Colonic mucosa (tissue), 4 donors: ENCODE measurements around the gene ZDHHC14. TPM values are rescaled to one million over a fixed set of nuclear protein-coding genes. Genes with fewer than 3 reads are reported as not detected.

ENCODE experiments used
- DNase-seq: peaks from one replicate; pipeline ENCODE4 v3.0.0-alpha.2; 2020
- H3K27ac ChIP-seq: fragments of 200-600 bp; one replicate; pipeline ENCODE4 v1.8.0; 2021
- H3K27me3 ChIP-seq: fragments of 200-600 bp; one replicate; pipeline ENCODE4 v1.8.0; 2021
- H3K36me3 ChIP-seq: fragments of 200-600 bp; one replicate; pipeline ENCODE4 v1.8.0; 2021
- H3K4me1 ChIP-seq: fragments of 200-600 bp; one replicate; pipeline ENCODE4 v1.8.0; 2021; ENCODE audit warnings: mild to moderate bottlenecking
- H3K4me3 ChIP-seq: fragments of 200-600 bp; one replicate; pipeline ENCODE4 v1.8.0; 2021
- H3K9ac ChIP-seq, 2 donors: one replicate each; pipeline ENCODE4 v1.7.0; 2013; ENCODE audit warnings: control low read depth in 2 of 2, low read depth in 2 of 2, low read length in 2 of 2
- H3K9me3 ChIP-seq: fragments of 200-600 bp; one replicate; pipeline ENCODE4 v1.8.0; 2021
- CTCF ChIP-seq: fragments of 200-600 bp; IDR thresholded peaks from one replicate; pipeline ENCODE4 v1.8.0; 2022; ENCODE audit warnings: antibody characterized with exemption, mild to moderate bottlenecking
- intact Hi-C: fragments of 100-400 bp; cut with DNase I; formaldehyde crosslinking; loops from one replicate; pipeline ENCODE4 v1.14.1; 2022
- total RNA-seq, 2 donors: library from RNA; stranded (reverse); fragmentation: NEBNext Ultra II Directional in 1 of 2; extraction: Animal tissue kit (Norgen Biotek cat#: 25700) in 1 of 2; gene quantifications; one replicate each; pipeline ENCODE4 v1.2.1, GENCODE V29; 2021
- donor health status: healthy.
- donor health status: DM: no; HTN: no; CAD: no.
- donor health status: DM: no; HTN: no; CAD: no.

Gene ZDHHC14
- total RNA-seq, 2 donors from 2014 or later: 8.4 to 11.4 TPM

DNA sequence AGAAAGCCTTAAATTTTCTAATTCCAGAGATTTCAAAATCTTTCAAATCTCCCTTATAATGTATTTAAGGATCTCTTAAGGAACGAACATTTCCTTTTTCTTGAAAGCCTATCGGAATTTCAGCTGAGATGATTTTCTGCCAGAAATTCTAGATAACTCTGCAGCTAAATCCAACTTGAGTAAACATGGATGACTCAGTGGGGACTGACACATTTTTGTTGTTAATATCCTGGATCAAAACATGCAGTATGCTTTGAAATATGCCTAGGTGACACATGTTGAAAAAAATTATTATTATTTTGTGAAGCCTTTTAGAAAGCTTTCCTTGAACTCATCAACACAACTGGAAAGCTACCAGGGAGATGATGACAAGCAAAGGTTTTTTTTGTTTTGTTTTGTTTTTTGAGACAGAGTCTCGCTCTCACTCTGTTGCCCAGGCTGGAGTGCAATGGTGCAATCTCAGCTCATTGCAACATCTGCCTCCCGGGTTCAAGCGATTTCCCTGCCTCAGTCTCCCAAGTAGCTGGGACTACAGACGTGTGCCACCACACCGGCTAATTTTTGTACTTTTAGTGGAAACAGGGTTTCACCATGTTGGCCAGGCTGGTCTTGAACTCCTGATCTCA is 302.0 kb downstream of the ZDHHC14 start:
- no peak for DNase-seq
- no peaks in the 10 kb centered on the region for H3K9me3 ChIP-seq
- H3K4me3 ChIP-seq: no peak overlapping the region
- intact Hi-C loops: no loop called here
- H3K27me3 ChIP-seq: no peaks in the 10 kb centered on the region
- no peak overlapping the region for H3K9ac ChIP-seq
- H3K36me3 ChIP-seq: no peaks in the 10 kb centered on the region
- no peaks in the 10 kb centered on the region for H3K4me1 ChIP-seq
- H3K27ac ChIP-seq: no peak overlapping the region
- TF ChIP-seq CTCF: no peak

GRCh38 chr6:157683707-157684106 is 302.7 kb downstream of the ZDHHC14 start:
- Histone ChIP-seq H3K27ac (no peak overlapping the region), H3K27me3 (no peaks in the 10 kb centered on the region), H3K4me3 (no peak overlapping the region), H3K4me1 (no peaks in the 10 kb centered on the region), H3K9me3 (no peaks in the 10 kb centered on the region), H3K9ac (no peak overlapping the region), H3K36me3 (no peaks in the 10 kb centered on the region)
- TF ChIP-seq CTCF: no peak
- no peak for DNase-seq
- intact Hi-C loops: no loop called here

DNA sequence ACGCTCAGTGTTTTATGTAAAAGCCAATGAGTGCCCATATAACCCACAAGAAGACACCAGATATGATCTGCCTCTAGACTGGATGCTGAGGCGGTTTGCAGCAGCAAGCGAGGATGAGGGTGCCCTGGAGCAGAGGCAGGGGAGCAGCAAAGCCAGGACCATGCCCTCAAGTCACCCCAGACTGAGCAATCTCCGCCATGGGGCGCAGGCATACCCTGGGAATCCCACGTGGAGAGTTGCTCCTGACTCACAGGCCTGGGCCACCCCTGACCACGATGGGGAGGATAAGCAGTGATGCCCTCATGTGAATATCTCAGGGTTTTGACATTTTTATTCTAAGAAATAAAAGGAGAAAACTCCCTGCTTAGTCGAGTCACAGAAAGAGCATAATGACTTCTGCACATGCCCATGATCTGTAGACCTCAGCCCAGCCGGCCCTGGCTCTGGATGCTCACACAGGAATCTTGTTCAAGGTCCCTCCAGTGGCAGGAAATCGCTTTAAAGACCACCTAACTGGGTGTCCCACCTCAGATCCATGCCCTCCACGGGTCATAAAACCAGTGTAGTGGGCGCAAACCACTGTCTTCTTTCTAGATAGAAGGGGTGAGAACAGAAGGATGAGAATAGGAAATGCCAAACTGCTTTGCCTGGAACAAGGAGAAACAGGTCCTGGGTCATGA is 303.8 kb downstream of the ZDHHC14 start:
- no peak for TF ChIP-seq CTCF
- Histone ChIP-seq H3K36me3 (no peaks in the 10 kb centered on the region), H3K4me1 (no peaks in the 10 kb centered on the region), H3K27me3 (no peaks in the 10 kb centered on the region), H3K9me3 (no peaks in the 10 kb centered on the region), H3K9ac (no peak overlapping the region), H3K4me3 (no peak overlapping the region), H3K27ac (no peak overlapping the region)
- no peak for DNase-seq
- intact Hi-C loops: no loop called here

DNA sequence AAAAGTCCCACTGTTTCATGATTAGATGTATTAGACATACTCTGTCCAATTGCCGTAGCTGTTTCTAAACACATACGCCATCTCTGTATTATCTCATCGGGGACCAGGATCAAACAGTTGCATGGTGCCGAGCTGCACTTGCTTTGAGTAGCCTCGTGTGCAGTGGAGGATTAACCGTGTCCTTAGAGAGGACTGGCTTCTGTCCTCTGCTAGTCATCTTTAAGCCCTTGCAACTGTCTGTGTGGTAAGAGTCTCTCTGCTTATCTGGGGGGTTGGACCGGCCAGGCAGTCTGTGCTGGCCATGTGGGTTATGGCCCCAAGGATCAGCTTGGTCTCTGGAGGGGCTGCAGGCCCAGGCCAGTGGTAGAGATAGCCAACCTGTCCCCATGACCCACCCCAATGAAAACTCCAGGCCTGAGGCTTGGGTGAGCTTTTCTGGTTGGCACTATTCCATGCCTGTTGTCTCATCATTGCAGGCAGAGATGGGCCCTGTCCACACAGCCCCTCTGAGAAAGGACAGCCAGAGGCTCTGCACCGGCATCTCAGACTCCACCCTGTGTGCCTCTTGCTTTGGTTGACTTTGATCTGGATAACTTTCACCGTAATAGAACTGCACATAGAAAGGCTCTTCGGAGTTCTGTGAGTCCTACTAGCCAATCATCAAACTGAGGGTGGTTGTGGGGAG is 304.7 kb downstream of the ZDHHC14 start:
- DNase-seq: no peak
- TF ChIP-seq CTCF: no peak
- no peaks in the 10 kb centered on the region for H3K4me1 ChIP-seq
- H3K4me3 ChIP-seq: no peak overlapping the region
- H3K27me3 ChIP-seq: no peaks in the 10 kb centered on the region
- H3K9ac ChIP-seq: no peak overlapping the region
- H3K27ac ChIP-seq: no peak overlapping the region
- H3K9me3 ChIP-seq: no peaks in the 10 kb centered on the region
- no peaks in the 10 kb centered on the region for H3K36me3 ChIP-seq
- intact Hi-C loops: no loop called here

DNA sequence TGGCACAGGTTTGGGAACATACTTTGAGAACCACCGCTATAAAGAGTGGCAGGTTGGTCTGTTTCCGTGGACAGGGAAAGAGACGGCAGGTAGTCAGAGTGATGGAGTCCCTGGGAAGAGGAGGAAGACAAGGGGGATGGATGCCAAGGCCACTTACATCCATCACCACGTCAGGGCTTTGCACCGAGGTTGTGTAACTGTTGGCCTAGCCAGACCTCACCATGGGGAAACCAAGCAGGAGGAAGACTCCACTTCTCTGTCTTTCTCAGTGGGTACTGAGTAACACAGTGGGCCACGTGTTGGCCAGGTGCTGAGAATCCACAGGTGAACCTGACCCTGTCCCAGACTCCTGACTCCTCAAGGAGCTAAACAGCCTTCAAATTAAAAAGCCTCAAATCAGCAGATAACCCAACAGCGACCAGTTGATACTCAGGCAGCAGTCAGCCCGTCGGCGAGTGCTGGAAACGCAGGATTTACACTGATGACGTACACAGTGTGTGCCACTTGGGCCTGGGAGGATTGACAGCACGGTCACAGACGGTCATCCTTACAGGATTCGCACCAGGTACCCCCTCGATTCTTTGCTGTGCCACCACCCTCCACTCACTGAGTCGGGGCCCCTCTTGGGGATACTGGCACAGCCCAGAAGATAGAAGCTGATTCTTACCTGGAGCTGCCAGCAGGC is 307.4 kb downstream of the ZDHHC14 start:
- Histone ChIP-seq H3K9me3 (no peaks in the 10 kb centered on the region), H3K27ac (no peak overlapping the region), H3K9ac (peak overlapping the region in 1 of 2 donors; percentile 53), H3K4me1 (no peaks in the 10 kb centered on the region), H3K27me3 (no peaks in the 10 kb centered on the region), H3K4me3 (no peak overlapping the region), H3K36me3 (no peaks in the 10 kb centered on the region)
- no peak for TF ChIP-seq CTCF
- no peak for DNase-seq
- intact Hi-C loops: no loop called here
